IPS-18c (cell line): ENCODE measurements around the gene IL20RA.
"Not testable (repeated sequence)": the region's sequence is repeated elsewhere in the genome, so short reads cannot be mapped to it uniquely, and the experiment has no call there.

Experiments used
- H3K4me3 ChIP-seq: 2 replicates; pipeline ENCODE4 v1.7.0; 2013; ENCODE audit warnings: low read depth, mild to moderate bottlenecking, low read length, moderate library complexity; ENCODE audit not compliant: insufficient read depth
- H3K9me3 ChIP-seq: one replicate; pipeline ENCODE4 v1.6.1; 2013; ENCODE audit warnings: mild to moderate bottlenecking, low read length, moderate library complexity; ENCODE audit not compliant: control insufficient read depth, insufficient read depth

IL20RA gene

GRCh38 chr6:136990754-136991153, 54.0 kb downstream of the IL20RA start:
- no peaks in the 10 kb centered on the region for H3K9me3 ChIP-seq
- H3K4me3 ChIP-seq, result no peak overlapping the region

GRCh38 chr6:136990242-136990578, 54.6 kb downstream of the IL20RA start:
- Histone ChIP-seq H3K9me3 (no peaks in the 10 kb centered on the region), H3K4me3 (peak overlapping the region; percentile 45)

GRCh38 chr6:136989571-136990241, 55.1 kb downstream of the IL20RA start:
- Histone ChIP-seq H3K4me3 (peak overlapping the region; percentile 45), H3K9me3 (no peaks in the 10 kb centered on the region)

GRCh38 chr6:136987526-136987925, 57.2 kb downstream of the IL20RA start:
- H3K4me3 ChIP-seq, result no peak overlapping the region
- no peaks in the 10 kb centered on the region for H3K9me3 ChIP-seq

GRCh38 chr6:136985502-136985901, 59.3 kb downstream of the IL20RA start:
- Histone ChIP-seq H3K9me3 (no peaks in the 10 kb centered on the region), H3K4me3 (no peak overlapping the region)

GRCh38 chr6:136984578-136984977, 60.2 kb downstream of the IL20RA start:
- Histone ChIP-seq H3K9me3 (no peaks in the 10 kb centered on the region), H3K4me3 (no peak overlapping the region)

GRCh38 chr6:136983687-136984086, 61.1 kb downstream of the IL20RA start:
- no peak overlapping the region for H3K4me3 ChIP-seq

GRCh38 chr6:136982928-136983327, 61.8 kb downstream of the IL20RA start:
- no peak overlapping the region for H3K4me3 ChIP-seq
- H3K9me3 ChIP-seq, result no peaks in the 10 kb centered on the region

More at GRCh38 chr6:136983687-136984086, 61.1 kb downstream of the IL20RA start:
- H3K9me3 ChIP-seq, result no peaks in the 10 kb centered on the region

- no peaks in the 10 kb centered on the region for H3K9me3 ChIP-seq
- no peak overlapping the region for H3K4me3 ChIP-seq
Measured at GRCh38 chr6:136980070-136980469, 64.7 kb downstream of the IL20RA start.

- Histone ChIP-seq H3K9me3 (no peaks in the 10 kb centered on the region), H3K4me3 (no peak overlapping the region)
Measured at GRCh38 chr6:136979206-136979605, 65.6 kb downstream of the IL20RA start.

- Histone ChIP-seq H3K4me3 (no peak overlapping the region), H3K9me3 (no peaks in the 10 kb centered on the region)
Measured at GRCh38 chr6:136977075-136977474, 67.7 kb downstream of the IL20RA start.

GRCh38 chr6:136975089-136975715, 69.6 kb downstream of the IL20RA start:
- Histone ChIP-seq H3K9me3 (no peaks in the 10 kb centered on the region), H3K4me3 (no peak overlapping the region)

- H3K9me3 ChIP-seq, H3K4me3 ChIP-seq: not testable (repeated sequence)
Measured at GRCh38 chr6:136973781-136974180, 71.0 kb downstream of the IL20RA start.

- Histone ChIP-seq H3K9me3 (no peaks in the 10 kb centered on the region), H3K4me3 (no peak overlapping the region)
Measured at GRCh38 chr6:136971609-136972008, 73.2 kb downstream of the IL20RA start.

GRCh38 chr6:136969930-136970329, 74.8 kb downstream of the IL20RA start:
- H3K9me3 ChIP-seq, result no peaks in the 10 kb centered on the region
- H3K4me3 ChIP-seq, result no peak overlapping the region

- Histone ChIP-seq H3K9me3 (no peaks in the 10 kb centered on the region), H3K4me3 (no peak overlapping the region)
Measured at GRCh38 chr6:136969433-136969832, 75.3 kb downstream of the IL20RA start.

- Histone ChIP-seq H3K4me3 (no peak overlapping the region), H3K9me3 (no peaks in the 10 kb centered on the region)
Measured at GRCh38 chr6:136968837-136969236, 75.9 kb downstream of the IL20RA start.

- H3K4me3 ChIP-seq, result no peak overlapping the region
- no peaks in the 10 kb centered on the region for H3K9me3 ChIP-seq
Measured at GRCh38 chr6:136967876-136968752, 76.7 kb downstream of the IL20RA start.
